HepG2 (cell line): ENCODE results near the gene ENGASE. TPM values are rescaled to one million over a fixed set of nuclear protein-coding genes. Genes with fewer than 3 reads are reported as not detected.

Experiments used
- ATAC-seq: fragments of 200-7000 bp; cut with Tn5 transposase; 3 replicates; pipeline ENCODE4 v1.9.1; 2020; ENCODE audit warnings: mild to moderate bottlenecking, moderate library complexity
- BruUV-seq: library from RNA; stranded (reverse); fragments of 400-500 nt; replicated peaks from 2 replicates; lab custom pipeline; 2021; lab: Mats Ljungman, UMichigan
- CTCF ChIA-PET: fragments of 300-600 bp; formaldehyde crosslinking; extraction: SDS; loops from one replicate; lab custom pipeline; 2021; ENCODE audit warnings: low total read pairs, inconsistent platforms, low intra/inter-chr PET ratio; lab: Yijun Ruan, JAX
- POLR2A ChIA-PET: fragments of 350-600 bp; sonication (Branson Sonifier 250); formaldehyde crosslinking; loops from one replicate; lab custom pipeline; 2020; ENCODE audit warnings: antibody characterized with exemption, inconsistent platforms; lab: Yijun Ruan, JAX
- DNase-seq: peaks from one replicate; pipeline ENCODE4 v3.0.0-alpha.2; 2015; ENCODE audit warnings: low spot score
- FAIRE-seq: peaks from 3 replicates; lab custom pipeline; 2011; peaks lifted over from hg19 to GRCh38; lab: Jason Lieb, UNC
- H2AFZ ChIP-seq: one replicate; pipeline ENCODE4 v1.6.1; 2011; ENCODE audit warnings: low read length, inconsistent platforms
- H3K27ac ChIP-seq: fragments of 300-600 bp; 3 replicates; pipeline ENCODE4 v1.8.0; 2011; ENCODE audit warnings: mixed run types, mild to moderate bottlenecking, mixed read lengths, low read length, inconsistent platforms; ENCODE audit not compliant: insufficient read depth; ENCODE audit errors: extremely low read length
- H3K27me3 ChIP-seq, 2 experiments: fragments of 200-600 bp in 1 of 2; 2 replicates in 1 of 2; 3 replicates in 1 of 2; pipeline versions ENCODE4 v1.6.0 to v1.8.0; 2011; ENCODE audit warnings: low read length in 2 of 2, mild to moderate bottlenecking in 2 of 2, moderate library complexity in 2 of 2, inconsistent platforms in 1 of 2; ENCODE audit not compliant: insufficient read depth in 2 of 2, control insufficient read depth in 1 of 2
- H3K36me3 ChIP-seq, 2 experiments: fragments of 200-600 bp in 1 of 2; replicated peaks in 1 of 2; 2 replicates in 1 of 2; 3 replicates in 1 of 2; pipeline versions ENCODE4 v1.5.1 to v1.8.0; 2011; ENCODE audit warnings: low read length in 2 of 2, inconsistent platforms in 1 of 2; ENCODE audit not compliant: insufficient read depth in 2 of 2, control insufficient read depth in 1 of 2
- H3K4me1 ChIP-seq: 2 replicates; pipeline ENCODE4 v1.5.1; 2012; ENCODE audit warnings: low read length, inconsistent platforms; ENCODE audit not compliant: insufficient read depth
- H3K4me2 ChIP-seq: 2 replicates; pipeline ENCODE4 v1.6.0; 2011; ENCODE audit warnings: low read depth, low read length, inconsistent platforms
- H3K4me3 ChIP-seq, 3 experiments: fragments of 200-600 bp in 1 of 3; sonication (generic), shearing (Covaris generic) in 1 of 3; replicated peaks in 1 of 3; 2 replicates each; pipeline ENCODE4 v1.5.1; 2011 to 2016; ENCODE audit warnings: low read length in 3 of 3, inconsistent platforms in 2 of 3, low read depth in 2 of 3, mild to moderate bottlenecking in 2 of 3, control low read depth in 1 of 3, mixed read lengths in 1 of 3; ENCODE audit not compliant: insufficient read depth in 1 of 3
- H3K79me2 ChIP-seq: one replicate; pipeline ENCODE4 v1.6.1; 2011; ENCODE audit warnings: low read length, inconsistent platforms; ENCODE audit not compliant: insufficient read depth
- H3K9ac ChIP-seq: 2 replicates; pipeline ENCODE4 v1.6.0; 2011; ENCODE audit warnings: mild to moderate bottlenecking, low read depth, low read length, inconsistent platforms; ENCODE audit not compliant: insufficient read depth
- H3K9me3 ChIP-seq: 2 replicates; pipeline ENCODE4 v1.5.1; 2012; ENCODE audit warnings: mild to moderate bottlenecking, low read length
- H4K20me1 ChIP-seq: 2 replicates; pipeline ENCODE4 v1.6.0; 2011; ENCODE audit warnings: inconsistent platforms, mild to moderate bottlenecking, low read length, moderate library complexity; ENCODE audit not compliant: insufficient read depth
- CBFB ChIP-seq: sonication (generic); formaldehyde crosslinking; IDR thresholded peaks from 2 replicates; pipeline ENCODE4 v1.4.0; 2020; ENCODE audit warnings: missing genetic modification reagents
- CCAR2 ChIP-seq: fragments of 200-400 bp; formaldehyde crosslinking; optimal IDR thresholded peaks from 2 replicates; pipeline ENCODE3; 2018; ENCODE audit warnings: low read depth, mild to moderate bottlenecking, low read length, moderate library complexity
- GABPA ChIP-seq, 2 experiments: IDR thresholded peaks; 2 replicates each; pipeline ENCODE4 v1.6.1; 2011 to 2016; ENCODE audit warnings: low read depth in 2 of 2, low read length in 1 of 2, missing biosample characterization in 1 of 2, missing genetic modification characterization in 1 of 2
- HDAC1 ChIP-seq: sonication (generic); formaldehyde crosslinking; IDR thresholded peaks from 2 replicates; pipeline ENCODE4 v1.5.1; 2020; ENCODE audit warnings: mild to moderate bottlenecking, missing genetic modification reagents
- MEIS1 ChIP-seq: sonication (generic); formaldehyde crosslinking; IDR thresholded peaks from 2 replicates; pipeline ENCODE4 v1.9.0; 2021; ENCODE audit warnings: mild to moderate bottlenecking, missing genetic modification reagents, moderate library complexity, borderline replicate concordance
- NCOR1 ChIP-seq: fragments of 200-600 bp; sonication (generic); IDR thresholded peaks from 2 replicates; pipeline ENCODE4 v1.7.0; 2017; ENCODE audit warnings: antibody characterized with exemption, low read length, borderline replicate concordance
- TGIF2 ChIP-seq: IDR thresholded peaks from 2 replicates; pipeline ENCODE4 v1.6.1; 2016; ENCODE audit warnings: control low read depth, missing compliant biosample characterization
- ZC3H4 ChIP-seq: sonication (generic); formaldehyde crosslinking; IDR thresholded peaks from 2 replicates; pipeline ENCODE4 v1.4.0; 2020; ENCODE audit warnings: missing genetic modification reagents, borderline replicate concordance
- ZNF296 ChIP-seq: sonication (generic); formaldehyde crosslinking; conservative IDR thresholded peaks from 2 replicates; pipeline ENCODE4 v1.5.0; 2020; ENCODE audit warnings: mild to moderate bottlenecking, missing genetic modification reagents
- ZNF556 ChIP-seq: sonication (generic); formaldehyde crosslinking; IDR thresholded peaks from 2 replicates; pipeline ENCODE4 v1.4.0; 2020; ENCODE audit warnings: mild to moderate bottlenecking, missing genetic modification reagents, borderline replicate concordance
- ZNF652 ChIP-seq: IDR thresholded peaks from 2 replicates; pipeline ENCODE4 v1.6.1; 2016; ENCODE audit warnings: low read depth, borderline replicate concordance
- ZNF788 ChIP-seq: sonication (generic); formaldehyde crosslinking; IDR thresholded peaks from 2 replicates; pipeline ENCODE4 v1.5.0; 2020; ENCODE audit warnings: mild to moderate bottlenecking, missing genetic modification reagents, borderline replicate concordance
- WGBS: methylation state at CpG from one replicate; pipeline ENCODE4 v1.1.6; 2017; ENCODE audit warnings: low lambda C conversion rate; 5-methylcytosine and 5-hydroxymethylcytosine counted together
- in situ Hi-C: cut with HindIII; loops from 2 replicates; pipeline ENCODE4 v1.10.0; 2017; ENCODE audit warnings: low pct_unique_long_range_greater_than_20kb; ENCODE audit not compliant: extremely low pct_ligation_motif_present
- intact Hi-C: fragments of 100-400 bp; cut with micrococcal nuclease; formaldehyde crosslinking; loops from one replicate; pipeline ENCODE4 v1.10.0; 2022; ENCODE audit not compliant: unreplicated experiment
- polyA plus RNA-seq, 8 experiments: library from polyadenylated mRNA; depleted of rRNA in 3 of 8; stranded (reverse) in 7 of 8; unstranded in 1 of 8; fragments of >200 nt; fragmentation: Illumina TruSeq in 4 of 8; extraction: Trizol in 4 of 8; gene quantifications; 2 replicates each; pipeline versions ENCODE4 v1.2.1 to v1.2.3, GENCODE V29; 2011 to 2016; ENCODE audit warnings: low read depth in 4 of 8, missing spikeins in 1 of 8, mixed read lengths in 1 of 8; ENCODE audit not compliant: insufficient read depth in 1 of 8
- total RNA-seq, 5 experiments: library from RNA; depleted of rRNA; stranded (reverse); fragments of >200 nt; fragmentation: Illumina TruSeq; extraction: Trizol; gene quantifications; 2 replicates each; pipeline ENCODE4 v1.2.3, GENCODE V29; 2016; ENCODE audit warnings: low read depth in 1 of 5
- TF ChIP-seq, protein P1 (sequence below): sonication (generic); formaldehyde crosslinking; conservative IDR thresholded peaks from 2 replicates; pipeline ENCODE4 v1.4.0; 2020; ENCODE audit warnings: missing genetic modification reagents
- TF ChIP-seq, protein P2 (sequence below): fragments of 450-650 bp; IDR thresholded peaks from 2 replicates; pipeline ENCODE4 v1.6.1; 2017
- TF ChIP-seq, protein P3 (sequence below): sonication (generic); formaldehyde crosslinking; IDR thresholded peaks from 2 replicates; pipeline ENCODE4 v1.4.0; 2020; ENCODE audit warnings: missing genetic modification reagents

The ENGASE gene
- total and polyA plus RNA-seq, 2 of the 13 experiments (the other 11 are each of a cell fraction or from before 2014, with no cell fraction given) = 10.6 to 18.1 TPM

DNA sequence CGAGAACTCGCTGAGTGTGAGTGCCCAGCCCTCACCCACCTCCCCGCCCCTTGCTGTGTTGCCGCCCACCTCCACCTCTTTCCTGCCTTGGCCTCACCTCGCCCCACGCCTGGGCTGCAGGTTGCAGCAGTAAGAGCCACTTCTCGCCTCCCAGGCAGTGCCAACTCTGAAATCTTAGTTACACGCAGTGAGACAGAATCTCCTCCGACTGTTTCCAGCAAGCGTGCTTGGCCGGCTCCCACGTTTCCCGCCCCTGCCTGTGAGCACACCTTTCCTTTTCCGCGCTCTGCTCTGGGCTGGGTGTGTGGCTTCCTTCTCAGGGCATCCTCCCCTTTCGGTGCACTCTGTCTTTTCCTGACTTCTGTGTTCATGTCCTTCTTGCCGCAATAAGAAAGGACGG lies 5.7 kb downstream of the ENGASE start:
- H2AFZ ChIP-seq = no peak overlapping the region
- FAIRE-seq (no peak), DNase-seq (no peak), ATAC-seq (no peak)
- no peak overlapping the region for H3K4me3 ChIP-seq
- ChIA-PET POLR2A (no interaction called here), CTCF (no interaction called here)
- peaks cover 18 to 47% of the 10 kb centered on the region in 2 experiments; a peak in 4 of 5 replicates for H3K36me3 ChIP-seq
- no peak overlapping the region for H3K9ac ChIP-seq
- H3K27me3 ChIP-seq = no peaks in the 10 kb centered on the region
- no peaks in the 10 kb centered on the region for H3K9me3 ChIP-seq
- BruUV-seq = no TSS peak
- no peak for TF ChIP-seq GABPA (IDR thresholded peaks at IDR 0.05; ENCODE audit: low read depth, low read length)
- no peak for TF ChIP-seq GABPA (CRISPR knock-in tag; IDR thresholded peaks at IDR 0.05; ENCODE audit: low read depth)
- TF ChIP-seq, protein P1, sequence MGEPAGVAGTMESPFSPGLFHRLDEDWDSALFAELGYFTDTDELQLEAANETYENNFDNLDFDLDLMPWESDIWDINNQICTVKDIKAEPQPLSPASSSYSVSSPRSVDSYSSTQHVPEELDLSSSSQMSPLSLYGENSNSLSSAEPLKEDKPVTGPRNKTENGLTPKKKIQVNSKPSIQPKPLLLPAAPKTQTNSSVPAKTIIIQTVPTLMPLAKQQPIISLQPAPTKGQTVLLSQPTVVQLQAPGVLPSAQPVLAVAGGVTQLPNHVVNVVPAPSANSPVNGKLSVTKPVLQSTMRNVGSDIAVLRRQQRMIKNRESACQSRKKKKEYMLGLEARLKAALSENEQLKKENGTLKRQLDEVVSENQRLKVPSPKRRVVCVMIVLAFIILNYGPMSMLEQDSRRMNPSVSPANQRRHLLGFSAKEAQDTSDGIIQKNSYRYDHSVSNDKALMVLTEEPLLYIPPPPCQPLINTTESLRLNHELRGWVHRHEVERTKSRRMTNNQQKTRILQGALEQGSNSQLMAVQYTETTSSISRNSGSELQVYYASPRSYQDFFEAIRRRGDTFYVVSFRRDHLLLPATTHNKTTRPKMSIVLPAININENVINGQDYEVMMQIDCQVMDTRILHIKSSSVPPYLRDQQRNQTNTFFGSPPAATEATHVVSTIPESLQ = no peak
- TF ChIP-seq TGIF2 = no peak
- no peak for TF ChIP-seq CCAR2
- TF ChIP-seq NCOR1 = no peak
- TF ChIP-seq, protein P2, sequence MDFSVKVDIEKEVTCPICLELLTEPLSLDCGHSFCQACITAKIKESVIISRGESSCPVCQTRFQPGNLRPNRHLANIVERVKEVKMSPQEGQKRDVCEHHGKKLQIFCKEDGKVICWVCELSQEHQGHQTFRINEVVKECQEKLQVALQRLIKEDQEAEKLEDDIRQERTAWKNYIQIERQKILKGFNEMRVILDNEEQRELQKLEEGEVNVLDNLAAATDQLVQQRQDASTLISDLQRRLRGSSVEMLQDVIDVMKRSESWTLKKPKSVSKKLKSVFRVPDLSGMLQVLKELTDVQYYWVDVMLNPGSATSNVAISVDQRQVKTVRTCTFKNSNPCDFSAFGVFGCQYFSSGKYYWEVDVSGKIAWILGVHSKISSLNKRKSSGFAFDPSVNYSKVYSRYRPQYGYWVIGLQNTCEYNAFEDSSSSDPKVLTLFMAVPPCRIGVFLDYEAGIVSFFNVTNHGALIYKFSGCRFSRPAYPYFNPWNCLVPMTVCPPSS = no peak
- no peak for TF ChIP-seq ZNF652 (CRISPR knock-in tag)
- TF ChIP-seq CBFB (CRISPR knock-in tag) = no peak
- no peak for TF ChIP-seq ZNF296
- no peak for TF ChIP-seq ZC3H4 (CRISPR knock-in tag)
- no peak for TF ChIP-seq ZNF788
- TF ChIP-seq HDAC1 (CRISPR knock-in tag) = no peak
- TF ChIP-seq, protein P3, sequence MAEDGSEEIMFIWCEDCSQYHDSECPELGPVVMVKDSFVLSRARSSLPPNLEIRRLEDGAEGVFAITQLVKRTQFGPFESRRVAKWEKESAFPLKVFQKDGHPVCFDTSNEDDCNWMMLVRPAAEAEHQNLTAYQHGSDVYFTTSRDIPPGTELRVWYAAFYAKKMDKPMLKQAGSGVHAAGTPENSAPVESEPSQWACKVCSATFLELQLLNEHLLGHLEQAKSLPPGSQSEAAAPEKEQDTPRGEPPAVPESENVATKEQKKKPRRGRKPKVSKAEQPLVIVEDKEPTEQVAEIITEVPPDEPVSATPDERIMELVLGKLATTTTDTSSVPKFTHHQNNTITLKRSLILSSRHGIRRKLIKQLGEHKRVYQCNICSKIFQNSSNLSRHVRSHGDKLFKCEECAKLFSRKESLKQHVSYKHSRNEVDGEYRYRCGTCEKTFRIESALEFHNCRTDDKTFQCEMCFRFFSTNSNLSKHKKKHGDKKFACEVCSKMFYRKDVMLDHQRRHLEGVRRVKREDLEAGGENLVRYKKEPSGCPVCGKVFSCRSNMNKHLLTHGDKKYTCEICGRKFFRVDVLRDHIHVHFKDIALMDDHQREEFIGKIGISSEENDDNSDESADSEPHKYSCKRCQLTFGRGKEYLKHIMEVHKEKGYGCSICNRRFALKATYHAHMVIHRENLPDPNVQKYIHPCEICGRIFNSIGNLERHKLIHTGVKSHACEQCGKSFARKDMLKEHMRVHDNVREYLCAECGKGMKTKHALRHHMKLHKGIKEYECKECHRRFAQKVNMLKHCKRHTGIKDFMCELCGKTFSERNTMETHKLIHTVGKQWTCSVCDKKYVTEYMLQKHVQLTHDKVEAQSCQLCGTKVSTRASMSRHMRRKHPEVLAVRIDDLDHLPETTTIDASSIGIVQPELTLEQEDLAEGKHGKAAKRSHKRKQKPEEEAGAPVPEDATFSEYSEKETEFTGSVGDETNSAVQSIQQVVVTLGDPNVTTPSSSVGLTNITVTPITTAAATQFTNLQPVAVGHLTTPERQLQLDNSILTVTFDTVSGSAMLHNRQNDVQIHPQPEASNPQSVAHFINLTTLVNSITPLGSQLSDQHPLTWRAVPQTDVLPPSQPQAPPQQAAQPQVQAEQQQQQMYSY (CRISPR knock-in tag) = no peak
- no peak for TF ChIP-seq MEIS1
- TF ChIP-seq ZNF556 (CRISPR knock-in tag) = no peak
- in situ Hi-C loops (loop anchor here (5.0 kb wide), 1 partner anchor 33 kb away; no protein-coding TSS in a partner anchor), intact Hi-C loops (no loop called here)
- 96% methylated on average over 18 of the region's 18 CpGs for WGBS
- H3K27ac ChIP-seq = no peak overlapping the region
- H3K4me2 ChIP-seq = no peak overlapping the region
- no peaks in the 10 kb centered on the region for H4K20me1 ChIP-seq
- H3K4me1 ChIP-seq = peaks cover 14% of the 10 kb centered on the region
- H3K79me2 ChIP-seq = peaks cover 4% of the 10 kb centered on the region
